ENCODE data around the gene P3H3. TPM values are rescaled to one million over a fixed set of nuclear protein-coding genes. Genes with fewer than 3 reads are reported as not detected.
"Not testable (repeated sequence)": the region's sequence is repeated elsewhere in the genome, so short reads cannot be mapped to it uniquely, and the experiment has no call there.

The P3H3 gene
- total RNA-seq, 1 donor from 2014 or later = 30.6 TPM

- H3K4me1 Mint-ChIP-seq (ENCODE audit: low read depth) = peaks cover 10% of the 10 kb centered on the region
- no peak overlapping the region for H3K27ac Mint-ChIP-seq
- peaks cover 10% of the 10 kb centered on the region for H3K27me3 Mint-ChIP-seq
- H3K4me3 Mint-ChIP-seq (ENCODE audit: low read depth) = no peak overlapping the region
- no peak for DNase-seq (ENCODE audit: low spot score, unreplicated experiment)
- TF ChIP-seq, protein P1, sequence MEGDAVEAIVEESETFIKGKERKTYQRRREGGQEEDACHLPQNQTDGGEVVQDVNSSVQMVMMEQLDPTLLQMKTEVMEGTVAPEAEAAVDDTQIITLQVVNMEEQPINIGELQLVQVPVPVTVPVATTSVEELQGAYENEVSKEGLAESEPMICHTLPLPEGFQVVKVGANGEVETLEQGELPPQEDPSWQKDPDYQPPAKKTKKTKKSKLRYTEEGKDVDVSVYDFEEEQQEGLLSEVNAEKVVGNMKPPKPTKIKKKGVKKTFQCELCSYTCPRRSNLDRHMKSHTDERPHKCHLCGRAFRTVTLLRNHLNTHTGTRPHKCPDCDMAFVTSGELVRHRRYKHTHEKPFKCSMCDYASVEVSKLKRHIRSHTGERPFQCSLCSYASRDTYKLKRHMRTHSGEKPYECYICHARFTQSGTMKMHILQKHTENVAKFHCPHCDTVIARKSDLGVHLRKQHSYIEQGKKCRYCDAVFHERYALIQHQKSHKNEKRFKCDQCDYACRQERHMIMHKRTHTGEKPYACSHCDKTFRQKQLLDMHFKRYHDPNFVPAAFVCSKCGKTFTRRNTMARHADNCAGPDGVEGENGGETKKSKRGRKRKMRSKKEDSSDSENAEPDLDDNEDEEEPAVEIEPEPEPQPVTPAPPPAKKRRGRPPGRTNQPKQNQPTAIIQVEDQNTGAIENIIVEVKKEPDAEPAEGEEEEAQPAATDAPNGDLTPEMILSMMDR (IDR thresholded peaks at IDR 0.05; ENCODE audit: unreplicated experiment) = no peak
- H3K9me3 Mint-ChIP-seq (ENCODE audit: low read depth) = no peaks in the 10 kb centered on the region
- peaks cover 40% of the 10 kb centered on the region for H3K36me3 Mint-ChIP-seq (ENCODE audit: insufficient read depth)
Measured at GRCh38 chr12:6863586-6864321, 35.5 kb downstream of the P3H3 start.

DNA sequence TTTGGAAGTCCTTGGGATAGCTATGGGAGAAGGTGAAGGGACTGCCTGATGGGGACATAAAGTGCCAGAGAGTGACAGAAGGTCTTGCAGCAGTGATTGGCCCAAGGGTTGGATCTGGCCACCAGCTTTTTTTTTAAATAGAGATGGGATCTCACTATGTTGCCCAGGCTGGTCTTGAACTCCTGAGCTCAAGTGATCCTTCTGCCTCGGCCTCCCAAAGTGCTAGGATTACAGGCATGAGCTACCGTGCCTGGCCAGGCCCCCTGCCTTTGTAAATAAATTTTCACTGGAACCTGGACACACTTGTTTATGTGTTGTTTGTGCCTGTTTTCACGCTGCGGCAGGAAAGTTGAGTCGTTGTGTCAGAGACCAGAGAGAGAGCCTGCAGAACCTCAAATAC lies 37.1 kb downstream of the P3H3 start:
- Mint-ChIP-seq H3K36me3 (ENCODE audit: insufficient read depth) (peaks cover 44% of the 10 kb centered on the region), H3K4me3 (ENCODE audit: low read depth) (peak overlapping the region; percentile 24), H3K4me1 (ENCODE audit: low read depth) (peaks cover 18% of the 10 kb centered on the region), H3K27me3 (peaks cover 10% of the 10 kb centered on the region)
- H3K27ac Mint-ChIP-seq; DNase-seq (ENCODE audit: low spot score, unreplicated experiment); H3K9me3 Mint-ChIP-seq (ENCODE audit: low read depth): not testable (repeated sequence)

DNA sequence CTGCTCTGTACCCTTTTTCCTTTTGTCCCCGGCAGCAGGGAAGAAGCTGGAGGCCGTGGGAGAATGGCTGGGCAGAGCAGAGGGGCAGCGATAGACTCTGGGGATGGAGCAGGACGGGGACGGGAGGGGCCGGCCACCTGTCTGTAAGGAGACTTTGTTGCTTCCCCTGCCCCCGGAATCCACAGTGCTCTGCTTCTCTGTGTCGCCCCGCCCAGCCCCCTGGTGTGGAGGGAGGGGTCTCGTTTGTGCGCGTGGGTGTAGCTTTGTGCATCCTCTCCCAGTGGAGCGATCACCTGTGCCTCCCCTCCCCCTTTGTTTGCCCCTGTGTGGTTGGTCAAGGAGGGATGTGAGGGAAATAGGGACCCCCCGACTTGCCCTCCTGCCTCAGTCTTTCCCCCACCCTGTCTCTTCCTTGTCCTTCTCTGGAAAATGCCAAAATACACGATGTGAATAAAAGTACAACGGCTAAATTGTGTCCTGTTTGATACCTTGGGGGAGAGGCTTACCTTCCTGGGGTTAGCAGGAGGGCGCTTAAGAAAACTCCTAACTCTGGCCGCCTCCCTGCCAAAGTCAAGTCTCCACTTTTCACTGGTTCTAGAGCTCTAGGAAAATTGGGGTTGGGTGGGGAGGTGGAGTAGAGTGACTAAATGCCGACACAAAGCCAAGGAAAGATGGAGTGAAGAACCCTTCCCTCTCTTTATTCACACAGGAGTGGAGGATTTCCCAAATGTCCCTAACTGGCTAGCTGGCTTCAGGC lies 38.1 kb downstream of the P3H3 start:
- Mint-ChIP-seq H3K4me3 (ENCODE audit: low read depth) (peak overlapping the region; percentile 94), H3K27ac (no peak overlapping the region), H3K36me3 (ENCODE audit: insufficient read depth) (peaks cover 42% of the 10 kb centered on the region), H3K27me3 (peaks cover 10% of the 10 kb centered on the region), H3K9me3 (ENCODE audit: low read depth) (no peaks in the 10 kb centered on the region), H3K4me1 (ENCODE audit: low read depth) (peaks cover 18% of the 10 kb centered on the region)
- DNase-seq (ENCODE audit: low spot score, unreplicated experiment) = no peak
- TF ChIP-seq, protein P1 (IDR thresholded peaks at IDR 0.05; ENCODE audit: unreplicated experiment) = no peak

DNA sequence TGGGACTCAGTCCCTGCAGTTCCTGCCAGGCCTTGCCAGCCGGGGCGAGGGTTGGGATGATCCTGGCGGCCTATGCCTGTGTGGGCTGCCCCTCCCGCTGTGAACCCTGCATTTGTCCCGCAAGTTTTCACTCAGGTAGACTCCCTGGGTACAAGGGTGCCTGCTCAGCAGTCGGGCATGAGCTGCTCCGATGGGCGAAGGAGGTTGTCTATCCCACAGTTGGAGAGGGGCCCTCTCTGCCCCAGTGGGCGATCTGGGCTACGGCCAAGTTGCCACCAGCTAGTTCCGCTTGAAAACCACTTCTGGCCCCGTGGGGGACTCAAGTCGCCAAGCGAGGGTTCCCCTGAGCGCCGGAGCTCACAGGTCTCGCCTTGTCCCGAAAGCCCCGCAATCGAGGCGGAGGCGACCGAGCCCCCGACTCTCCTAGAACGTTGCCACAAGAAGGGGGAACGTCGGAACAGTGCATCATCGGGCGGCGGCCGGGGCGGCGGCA lies 38.8 kb downstream of the P3H3 start:
- TF ChIP-seq, protein P1 (IDR thresholded peaks at IDR 0.05; ENCODE audit: unreplicated experiment) = no peak
- H3K27ac Mint-ChIP-seq = peak overlapping the region; percentile 71
- peak overlapping the region; percentile 94 for H3K4me3 Mint-ChIP-seq (ENCODE audit: low read depth)
- H3K27me3 Mint-ChIP-seq = peaks cover 10% of the 10 kb centered on the region
- H3K9me3 Mint-ChIP-seq (ENCODE audit: low read depth) = no peaks in the 10 kb centered on the region
- peaks cover 38% of the 10 kb centered on the region for H3K36me3 Mint-ChIP-seq (ENCODE audit: insufficient read depth)
- peaks cover 22% of the 10 kb centered on the region for H3K4me1 Mint-ChIP-seq (ENCODE audit: low read depth)
- DNase-seq (ENCODE audit: low spot score, unreplicated experiment) = no peak

DNA sequence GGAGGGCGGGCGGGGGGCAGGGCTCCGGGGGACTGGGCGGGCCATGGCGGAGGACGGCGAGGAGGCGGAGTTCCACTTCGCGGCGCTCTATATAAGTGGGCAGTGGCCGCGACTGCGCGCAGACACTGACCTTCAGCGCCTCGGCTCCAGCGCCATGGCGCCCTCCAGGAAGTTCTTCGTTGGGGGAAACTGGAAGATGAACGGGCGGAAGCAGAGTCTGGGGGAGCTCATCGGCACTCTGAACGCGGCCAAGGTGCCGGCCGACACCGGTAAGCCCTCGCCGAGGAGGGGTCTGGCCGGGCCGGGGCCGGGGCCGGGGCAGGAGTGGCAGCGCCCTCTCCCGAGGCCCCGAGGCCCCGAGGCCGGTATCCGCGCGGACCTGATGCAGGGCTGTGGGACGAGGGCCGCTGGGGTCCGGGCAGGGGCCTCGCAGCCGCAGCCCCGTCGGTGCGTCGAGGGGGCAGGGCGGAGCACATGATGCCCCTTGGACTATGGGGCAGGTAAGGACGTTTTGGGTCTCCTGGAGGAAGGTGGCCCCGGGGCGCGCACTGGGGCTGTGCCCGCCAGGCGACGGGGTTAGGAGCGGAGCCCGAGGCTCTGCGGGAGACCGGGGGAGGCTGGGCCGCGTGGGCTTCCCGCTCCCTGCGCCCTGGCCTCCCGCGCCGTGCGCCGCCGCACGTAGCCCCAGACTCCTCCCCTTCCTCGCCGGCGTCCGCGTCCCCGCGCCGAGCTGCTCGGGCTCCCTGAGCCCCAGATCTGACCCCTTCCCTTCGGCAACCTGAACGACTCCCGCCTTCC lies 39.4 kb downstream of the P3H3 start, which contains the start of gene TPI1:
TPI1 (plus strand) TSS at position 119 of the 798 bp plus-strand sequence; CDS start at position 155, 36 bp downstream.
- Mint-ChIP-seq H3K36me3 (ENCODE audit: insufficient read depth) (peaks cover 34% of the 10 kb centered on the region), H3K27ac (peak within 1 kb of the TSS; percentile 97), H3K4me3 (ENCODE audit: low read depth) (peak within 1 kb of the TSS; percentile 94), H3K9me3 (ENCODE audit: low read depth) (no peaks in the 10 kb centered on the region), H3K27me3 (peaks cover 10% of the 10 kb centered on the region), H3K4me1 (ENCODE audit: low read depth) (peaks cover 27% of the 10 kb centered on the region)
- peak; percentile 82 for DNase-seq (ENCODE audit: low spot score, unreplicated experiment)
- TF ChIP-seq, protein P1 (IDR thresholded peaks at IDR 0.05; ENCODE audit: unreplicated experiment) = no peak
